HG03108 (cell line): ENCODE measurements around the gene COL9A3.

Experiments used
- ATAC-seq: cut with Tn5 transposase; IDR thresholded peaks from one replicate; pipeline ENCODE4 v1.9.1; 2021; ENCODE audit warnings: moderate library complexity; ENCODE audit not compliant: unreplicated experiment

The COL9A3 gene

GRCh38 chr20:62816884-62817873 is at the start of gene COL9A3:
TSS of gene COL9A3 (plus strand) at chr20:62817050. CDS start at chr20:62817065, 15 bp downstream.
- ATAC-seq = no peak

- no peak for ATAC-seq
These were observed 48.7 kb upstream of the COL9A3 start for GRCh38 chr20:62768234-62768546.

- no peak for ATAC-seq
These were observed 48.1 kb upstream of the COL9A3 start for GRCh38 chr20:62768551-62769287.

GRCh38 chr20:62769346-62770071 is 47.3 kb upstream of the COL9A3 start:
- ATAC-seq = no peak

- ATAC-seq = no peak
These were observed 46.5 kb upstream of the COL9A3 start for GRCh38 chr20:62770111-62770910.

GRCh38 chr20:62770916-62771315 is 45.9 kb upstream of the COL9A3 start:
- ATAC-seq = no peak

- ATAC-seq = no peak
These were observed 45.3 kb upstream of the COL9A3 start for GRCh38 chr20:62771396-62772102.

- ATAC-seq = no peak
These were observed 44.7 kb upstream of the COL9A3 start for GRCh38 chr20:62772103-62772611.

- no peak for ATAC-seq
These were observed 44.2 kb upstream of the COL9A3 start for GRCh38 chr20:62772619-62772989.

- no peak for ATAC-seq
These were observed 43.6 kb upstream of the COL9A3 start for GRCh38 chr20:62772990-62773844.

GRCh38 chr20:62773845-62774714 is 42.8 kb upstream of the COL9A3 start:
- ATAC-seq = no peak

- no peak for ATAC-seq
These were observed 42.1 kb upstream of the COL9A3 start for GRCh38 chr20:62774762-62775161.

GRCh38 chr20:62775206-62775605 is 41.6 kb upstream of the COL9A3 start:
- no peak for ATAC-seq

GRCh38 chr20:62776035-62776691 is 40.7 kb upstream of the COL9A3 start:
- no peak for ATAC-seq

GRCh38 chr20:62776692-62777527 is 39.9 kb upstream of the COL9A3 start:
- ATAC-seq = no peak

- no peak for ATAC-seq
These were observed 39.4 kb upstream of the COL9A3 start for GRCh38 chr20:62777528-62777830.

GRCh38 chr20:62778058-62778457 is 38.8 kb upstream of the COL9A3 start:
- ATAC-seq = no peak
